ENCODE results near the gene CCDC12. TPM values are rescaled to one million over a fixed set of nuclear protein-coding genes. Genes with fewer than 3 reads are reported as not detected.
A peak's percentile ranks its signal among the peaks of the same experiment; 100 is the strongest.

The CCDC12 gene
- total RNA-seq, 1 donor from 2014 or later: 25.3 TPM

GRCh38 chr3:47008234-47008796, 31.8 kb upstream of the CCDC12 start:
- FAIRE-seq (no peak), DNase-seq (ENCODE audit: low spot score in 2 of 2) (no peak)

GRCh38 chr3:47007482-47008233, 31.1 kb upstream of the CCDC12 start:
- DNase-seq (ENCODE audit: low spot score in 2 of 2): peak in 1 of 2 donors; percentile 15
- FAIRE-seq: no peak

- no peak for FAIRE-seq
Measured at GRCh38 chr3:47007001-47007400, 30.5 kb upstream of the CCDC12 start.

GRCh38 chr3:47006145-47006651, 29.7 kb upstream of the CCDC12 start:
- DNase-seq (ENCODE audit: low spot score in 2 of 2) (no peak), FAIRE-seq (no peak)

More at GRCh38 chr3:47007001-47007400, 30.5 kb upstream of the CCDC12 start:
- DNase-seq (ENCODE audit: low spot score in 2 of 2): no peak

GRCh38 chr3:47005212-47006144, 28.9 kb upstream of the CCDC12 start:
- DNase-seq (ENCODE audit: low spot score in 2 of 2): no peak
- FAIRE-seq: no peak

GRCh38 chr3:47004369-47005211, 28.0 kb upstream of the CCDC12 start:
- DNase-seq (ENCODE audit: low spot score in 2 of 2) (no peak), FAIRE-seq (no peak)

GRCh38 chr3:47003461-47004368, 27.2 kb upstream of the CCDC12 start:
- FAIRE-seq (no peak), DNase-seq (ENCODE audit: low spot score in 2 of 2) (no peak)

GRCh38 chr3:47003056-47003410, 26.5 kb upstream of the CCDC12 start:
- DNase-seq (ENCODE audit: low spot score in 2 of 2): no peak
- FAIRE-seq: no peak

GRCh38 chr3:47002171-47003055, 25.9 kb upstream of the CCDC12 start:
- FAIRE-seq (no peak), DNase-seq (ENCODE audit: low spot score in 2 of 2) (no peak)

GRCh38 chr3:47001731-47002170, 25.2 kb upstream of the CCDC12 start:
- FAIRE-seq (no peak), DNase-seq (ENCODE audit: low spot score in 2 of 2) (no peak)

- DNase-seq (ENCODE audit: low spot score in 2 of 2): no peak
- FAIRE-seq: no peak
Measured at GRCh38 chr3:47000922-47001730, 24.6 kb upstream of the CCDC12 start.

- DNase-seq (ENCODE audit: low spot score in 2 of 2) (no peak), FAIRE-seq (no peak)
Measured at GRCh38 chr3:47000198-47000815, 23.8 kb upstream of the CCDC12 start.

- DNase-seq (ENCODE audit: low spot score in 2 of 2) (no peak), FAIRE-seq (no peak)
Measured at GRCh38 chr3:46999516-47000197, 23.1 kb upstream of the CCDC12 start.

GRCh38 chr3:46998852-46999515, 22.4 kb upstream of the CCDC12 start:
- DNase-seq (ENCODE audit: low spot score in 2 of 2) (no peak), FAIRE-seq (no peak)

GRCh38 chr3:46998121-46998851, 21.7 kb upstream of the CCDC12 start:
- DNase-seq (ENCODE audit: low spot score in 2 of 2) (peak; percentile 66 to 73), FAIRE-seq (no peak)

Data from frontal cortex (tissue), 4 donors.